Measurements from ENCODE around the gene MARCKSL1. TPM values are rescaled to one million over a fixed set of nuclear protein-coding genes. Genes with fewer than 3 reads are reported as not detected.
"Not testable (repeated sequence)": the region's sequence is repeated elsewhere in the genome, so short reads cannot be mapped to it uniquely, and the experiment has no call there.

Gene MARCKSL1
- total RNA-seq, 1 experiment from 2014 or later: 91.5 TPM

GRCh38 chr1:32356478-32356877 is 20.4 kb upstream of the MARCKSL1 start:
- TF ChIP-seq CTCF (conservative IDR thresholded peaks at IDR 0.05) (no peak), EZH2 (IDR thresholded peaks at IDR 0.05; ENCODE audit: low read depth) (no peak)
- POLR2A ChIA-PET (ENCODE audit: unreplicated experiment): no interaction called here

GRCh38 chr1:32355778-32356177 is 19.7 kb upstream of the MARCKSL1 start:
- Histone ChIP-seq H3F3A (ENCODE audit: insufficient read depth, low read depth) (peaks cover 17% of the 10 kb centered on the region; the same call in 1 of the 2 replicates), H3K4me1 (replicated peaks; ENCODE audit: insufficient read depth) (peaks cover 12% of the 10 kb centered on the region; the same call in 1 of the 2 replicates)
- POLR2A ChIA-PET (ENCODE audit: unreplicated experiment); DNase-seq; intact Hi-C loops (cut with micrococcal nuclease; ENCODE audit: unreplicated experiment); H3K4me3 ChIP-seq; BruUV-seq (replicated peaks); H2AFZ ChIP-seq; H3K4me2 ChIP-seq; CTCF ChIA-PET; H3K27me3 ChIP-seq (ENCODE audit: insufficient read depth, low read depth); H3K36me3 ChIP-seq (ENCODE audit: low read depth); H3K9me3 ChIP-seq (ENCODE audit: insufficient read depth, low read depth); H3K27ac ChIP-seq; H3K9me2 ChIP-seq (ENCODE audit: insufficient read depth); H4K20me1 ChIP-seq (ENCODE audit: insufficient read depth); H3K79me2 ChIP-seq (ENCODE audit: low read depth): not testable (repeated sequence)

More at GRCh38 chr1:32356478-32356877, 20.4 kb upstream of the MARCKSL1 start:
- no peaks in the 10 kb centered on the region for H3K9me2 ChIP-seq (ENCODE audit: insufficient read depth)
- H3K4me1 ChIP-seq (replicated peaks; ENCODE audit: insufficient read depth): peaks cover 10% of the 10 kb centered on the region; the same call in 1 of the 2 replicates
- no peaks in the 10 kb centered on the region for H3K9me3 ChIP-seq (ENCODE audit: insufficient read depth, low read depth)
- H3K4me3 ChIP-seq: no peak overlapping the region
- no peaks in the 10 kb centered on the region for H3K27me3 ChIP-seq (ENCODE audit: insufficient read depth, low read depth)
- BruUV-seq (replicated peaks): no TSS peak
- intact Hi-C loops (cut with micrococcal nuclease; ENCODE audit: unreplicated experiment): no loop called here
- H3K27ac ChIP-seq: no peak overlapping the region
- H3K79me2 ChIP-seq (ENCODE audit: low read depth): no peaks in the 10 kb centered on the region
- CTCF ChIA-PET: no interaction called here
- no peak overlapping the region for H3K4me2 ChIP-seq
- H3K36me3 ChIP-seq (ENCODE audit: low read depth): no peaks in the 10 kb centered on the region
- H4K20me1 ChIP-seq (ENCODE audit: insufficient read depth): no peaks in the 10 kb centered on the region
- peaks cover 16% of the 10 kb centered on the region; the same call in 1 of the 2 replicates for H3F3A ChIP-seq (ENCODE audit: insufficient read depth, low read depth)
- H2AFZ ChIP-seq: no peak overlapping the region
- DNase-seq: no peak

- no peak overlapping the region for H3K4me2 ChIP-seq
- no peaks in the 10 kb centered on the region for H3K9me2 ChIP-seq (ENCODE audit: insufficient read depth)
- H3K4me3 ChIP-seq: no peak overlapping the region
- H3F3A ChIP-seq (ENCODE audit: insufficient read depth, low read depth): peaks cover 20% of the 10 kb centered on the region; the same call in 1 of the 2 replicates
- ChIA-PET CTCF (no interaction called here), POLR2A (ENCODE audit: unreplicated experiment) (no interaction called here)
- no peaks in the 10 kb centered on the region for H3K9me3 ChIP-seq (ENCODE audit: insufficient read depth, low read depth)
- BruUV-seq (replicated peaks): no TSS peak
- H3K4me1 ChIP-seq (replicated peaks; ENCODE audit: insufficient read depth): peaks cover 14% of the 10 kb centered on the region; the same call in 1 of the 2 replicates
- H3K27ac ChIP-seq: no peak overlapping the region
- intact Hi-C loops (cut with micrococcal nuclease; ENCODE audit: unreplicated experiment): loop anchor here (5.0 kb wide), 1 partner anchor 342 kb away; the partner anchor contains the start of gene KHDRBS1
- H2AFZ ChIP-seq: no peak overlapping the region
- DNase-seq: no peak
- H3K79me2 ChIP-seq (ENCODE audit: low read depth): no peaks in the 10 kb centered on the region
- no peak for TF ChIP-seq EZH2 (IDR thresholded peaks at IDR 0.05; ENCODE audit: low read depth)
- TF ChIP-seq CTCF (conservative IDR thresholded peaks at IDR 0.05): no peak
- no peaks in the 10 kb centered on the region for H4K20me1 ChIP-seq (ENCODE audit: insufficient read depth)
- no peaks in the 10 kb centered on the region for H3K36me3 ChIP-seq (ENCODE audit: low read depth)
- H3K27me3 ChIP-seq (ENCODE audit: insufficient read depth, low read depth): no peaks in the 10 kb centered on the region
Measured at GRCh38 chr1:32353886-32354570, 18.0 kb upstream of the MARCKSL1 start.

All from PC-9 (cell line).